HL-60/S4 treated with phorbol 12-myristate 13-acetate at 8.2 ng/mL for 4 days and 3 days (cell line): ENCODE measurements around the gene FADD.

Experiments used
- in situ Hi-C: fragments of 300-500 bp; cut with MboI; formaldehyde crosslinking; loops from 2 replicates; pipeline ENCODE4 v1.15.0; 2022; ENCODE audit warnings: low sequenced_read_pairs

The FADD gene, protein sequence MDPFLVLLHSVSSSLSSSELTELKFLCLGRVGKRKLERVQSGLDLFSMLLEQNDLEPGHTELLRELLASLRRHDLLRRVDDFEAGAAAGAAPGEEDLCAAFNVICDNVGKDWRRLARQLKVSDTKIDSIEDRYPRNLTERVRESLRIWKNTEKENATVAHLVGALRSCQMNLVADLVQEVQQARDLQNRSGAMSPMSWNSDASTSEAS

DNA sequence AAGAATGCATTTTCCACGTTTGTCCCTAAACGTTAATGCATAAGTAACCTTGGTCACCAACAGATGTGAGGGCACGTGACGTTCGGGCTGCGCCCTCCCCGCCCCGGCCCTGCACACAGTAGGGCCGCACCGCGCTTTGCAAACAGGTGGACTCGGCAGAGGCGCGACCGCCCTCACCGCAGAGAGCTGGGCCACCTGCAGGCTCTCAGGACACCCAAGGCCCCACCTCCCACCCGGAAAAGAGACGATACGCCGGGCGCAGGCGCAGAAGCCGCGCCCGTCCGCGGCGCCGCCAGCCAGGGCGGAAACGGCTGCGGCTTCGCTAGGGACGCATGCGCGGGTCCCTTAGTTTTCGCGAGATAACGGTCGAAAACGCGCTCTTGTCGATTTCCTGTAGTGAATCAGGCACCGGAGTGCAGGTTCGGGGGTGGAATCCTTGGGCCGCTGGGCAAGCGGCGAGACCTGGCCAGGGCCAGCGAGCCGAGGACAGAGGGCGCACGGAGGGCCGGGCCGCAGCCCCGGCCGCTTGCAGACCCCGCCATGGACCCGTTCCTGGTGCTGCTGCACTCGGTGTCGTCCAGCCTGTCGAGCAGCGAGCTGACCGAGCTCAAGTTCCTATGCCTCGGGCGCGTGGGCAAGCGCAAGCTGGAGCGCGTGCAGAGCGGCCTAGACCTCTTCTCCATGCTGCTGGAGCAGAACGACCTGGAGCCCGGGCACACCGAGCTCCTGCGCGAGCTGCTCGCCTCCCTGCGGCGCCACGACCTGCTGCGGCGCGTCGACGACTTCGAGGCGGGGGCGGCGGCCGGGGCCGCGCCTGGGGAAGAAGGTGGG lies at the start of gene FADD:
Gene FADD, plus strand, starts transcription at position 377 of the 831 bp plus-strand sequence. Its CDS starts 164 bp downstream, at position 541.
- in situ Hi-C loops = no loop called here

DNA sequence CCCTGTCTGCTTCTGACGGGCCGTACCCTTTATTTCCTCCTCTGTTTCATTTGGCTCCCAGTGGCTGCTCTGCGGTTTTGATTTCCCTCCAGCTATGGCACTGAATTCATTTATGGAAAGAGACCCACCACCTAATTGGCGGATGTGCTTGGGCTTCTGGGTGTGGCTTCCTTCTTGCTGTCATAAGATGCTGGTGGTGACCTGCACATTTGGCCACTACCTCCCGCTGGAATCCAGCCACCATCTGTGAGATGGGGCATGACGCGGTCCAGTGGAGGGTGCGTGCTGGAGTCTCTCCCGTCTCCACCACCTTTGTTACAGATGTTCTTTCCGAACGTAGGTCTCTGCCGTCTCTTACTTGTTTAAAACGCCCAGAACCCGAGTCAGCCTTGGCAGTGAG lies 47.7 kb upstream of the FADD start:
- in situ Hi-C loops = no loop called here

DNA sequence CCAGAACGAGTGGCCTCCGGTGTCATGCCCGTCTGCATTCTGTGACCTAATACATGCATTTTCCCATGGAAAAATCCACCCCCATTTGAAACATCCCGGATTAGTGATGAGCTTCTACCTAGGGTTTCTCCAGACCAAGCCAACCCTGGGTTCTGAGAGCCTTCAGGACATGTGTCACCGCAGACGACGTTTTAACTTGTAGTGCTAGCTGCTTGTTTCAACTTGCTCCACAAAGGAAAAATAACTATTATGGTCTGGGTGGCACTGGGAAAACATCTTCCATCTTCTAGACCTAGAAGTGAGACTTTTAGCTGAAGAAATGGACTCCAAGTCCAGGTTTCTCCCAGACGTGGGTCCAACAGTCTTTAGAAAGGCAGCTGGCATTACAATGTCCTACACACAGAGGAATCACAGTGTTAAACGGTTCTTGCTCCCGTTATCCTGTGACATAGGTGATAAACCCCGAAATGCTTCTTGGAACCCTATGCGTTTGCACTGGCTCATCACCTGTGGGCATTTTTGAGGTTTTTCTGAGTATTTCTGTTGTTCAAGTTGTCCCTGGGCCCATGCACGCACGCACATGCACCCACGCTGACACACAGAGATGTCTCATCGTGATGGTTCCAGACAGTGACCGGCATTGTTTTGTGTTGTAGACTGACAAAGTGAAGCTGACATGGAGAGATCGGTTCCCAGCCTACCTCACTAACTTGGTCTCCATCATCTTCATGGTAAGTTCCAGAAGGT lies 46.6 kb upstream of the FADD start:
- in situ Hi-C loops = no loop called here

DNA sequence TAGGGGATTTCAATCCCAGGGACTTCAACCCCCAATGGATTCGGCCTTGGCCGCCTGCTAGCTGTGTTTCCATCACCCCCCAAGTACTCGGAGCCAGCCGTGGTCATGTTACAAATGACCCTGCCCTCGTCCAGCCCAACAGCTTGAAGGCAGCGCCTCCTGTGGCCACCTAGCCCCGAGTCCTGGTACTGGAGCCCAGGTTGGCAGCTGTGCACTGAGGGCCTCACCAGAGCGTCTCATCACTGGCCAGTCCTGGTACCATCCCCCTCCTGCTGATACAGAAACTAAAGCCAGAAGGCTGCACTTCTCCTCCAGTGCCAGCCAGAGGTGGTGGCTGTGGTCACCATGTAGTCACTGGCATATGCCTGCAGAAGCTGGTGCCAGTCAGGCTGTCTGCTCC lies 44.9 kb upstream of the FADD start:
- in situ Hi-C loops = no loop called here

DNA sequence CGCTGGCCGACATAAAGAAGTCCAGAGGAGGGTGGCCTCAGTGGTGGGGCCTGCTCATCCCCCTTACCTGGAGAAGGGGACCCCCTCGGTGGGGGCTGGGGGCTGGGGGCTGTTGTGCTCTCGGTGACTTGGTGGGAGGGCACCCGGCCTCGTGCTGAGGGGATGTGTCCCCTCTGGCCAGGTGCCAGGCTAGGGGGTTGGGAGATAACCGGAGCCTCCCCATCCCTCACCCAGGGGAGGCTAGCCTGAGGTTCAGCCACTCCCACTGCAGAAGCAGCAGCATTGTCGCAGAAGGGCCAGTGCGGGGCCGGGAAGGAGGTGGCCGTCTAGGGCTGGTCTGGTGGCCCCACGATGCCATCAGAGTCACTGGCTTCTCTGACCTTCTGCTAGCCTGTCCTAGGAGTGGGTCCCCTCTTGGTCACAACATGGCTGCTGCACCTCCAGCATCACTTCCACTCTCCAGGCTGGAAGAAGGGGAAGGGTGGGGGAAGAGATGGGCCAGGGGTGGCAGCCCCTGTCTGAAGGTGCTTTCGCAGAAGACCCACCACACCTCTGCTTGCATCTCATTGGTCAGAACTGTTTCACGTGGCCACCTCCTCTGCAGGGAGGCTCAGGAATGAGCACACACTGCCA lies 44.2 kb upstream of the FADD start:
- in situ Hi-C loops = no loop called here

DNA sequence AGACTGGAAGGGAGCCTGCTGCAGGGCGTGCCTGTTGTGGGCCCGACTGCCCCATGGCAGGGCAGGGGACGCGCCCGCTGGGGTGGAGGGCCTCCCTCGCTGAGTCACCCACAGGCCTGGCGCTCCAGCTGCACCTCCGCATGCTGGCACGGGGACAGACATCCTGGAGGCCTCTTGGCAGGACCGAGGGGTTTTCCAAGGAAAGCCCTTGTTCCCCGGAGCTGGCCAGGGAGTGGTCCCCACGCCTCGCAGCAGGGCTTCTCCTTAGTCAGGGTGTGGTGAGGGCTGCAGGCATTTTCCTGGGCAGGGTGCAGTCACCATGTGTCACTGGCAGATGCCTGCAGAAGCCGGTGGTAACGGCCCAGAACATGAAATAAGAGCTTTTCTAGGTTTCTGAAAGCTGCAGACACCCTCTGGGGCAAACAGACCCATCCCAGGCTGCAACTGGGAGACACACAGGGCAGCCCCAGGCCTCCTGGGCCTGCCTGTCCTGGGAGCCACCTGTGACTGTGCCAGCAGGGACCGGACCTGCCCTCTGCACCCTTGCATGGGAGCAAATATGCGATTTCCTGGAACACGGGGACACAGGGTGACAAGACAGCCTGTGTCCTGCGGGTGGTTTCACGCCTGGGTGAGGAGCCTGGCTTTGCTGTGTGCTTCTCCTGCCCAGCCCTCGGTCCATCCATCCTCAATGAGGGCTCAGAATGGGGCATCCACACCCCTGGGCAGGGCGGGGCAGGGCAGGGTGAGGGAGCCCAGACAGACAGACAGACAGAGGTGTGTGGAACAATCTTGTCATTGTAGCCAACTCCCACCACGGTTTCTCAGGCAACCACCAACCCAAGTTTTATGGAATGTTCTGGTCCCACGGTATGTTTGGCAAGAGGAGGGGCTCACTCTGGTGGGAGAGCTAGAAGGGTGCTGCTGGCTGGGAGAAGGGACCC lies 43.2 kb upstream of the FADD start:
- in situ Hi-C loops = no loop called here

DNA sequence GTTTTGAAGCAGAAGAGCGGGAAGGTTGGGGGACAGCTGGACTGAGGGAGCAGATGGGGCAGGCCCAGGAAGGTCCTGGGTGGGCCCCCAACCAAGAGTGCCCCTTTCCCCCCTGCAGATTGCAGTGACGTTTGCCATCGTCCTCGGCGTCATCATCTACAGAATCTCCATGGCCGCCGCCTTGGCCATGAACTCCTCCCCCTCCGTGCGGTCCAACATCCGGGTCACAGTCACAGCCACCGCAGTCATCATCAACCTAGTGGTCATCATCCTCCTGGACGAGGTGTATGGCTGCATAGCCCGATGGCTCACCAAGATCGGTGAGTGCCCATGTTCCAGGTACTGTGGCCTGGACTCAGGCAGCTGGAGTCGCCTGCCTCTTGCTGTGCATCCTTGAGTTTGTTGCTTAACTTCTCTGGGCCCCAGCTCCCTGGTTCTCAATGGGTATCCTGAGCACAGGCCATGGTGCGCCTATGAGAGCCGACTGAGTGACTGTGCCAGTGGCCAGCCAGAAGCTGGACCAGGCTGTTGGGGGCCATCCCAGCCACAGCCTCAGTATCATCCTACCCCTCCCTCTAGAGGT lies 42.0 kb upstream of the FADD start:
- in situ Hi-C loops = no loop called here

DNA sequence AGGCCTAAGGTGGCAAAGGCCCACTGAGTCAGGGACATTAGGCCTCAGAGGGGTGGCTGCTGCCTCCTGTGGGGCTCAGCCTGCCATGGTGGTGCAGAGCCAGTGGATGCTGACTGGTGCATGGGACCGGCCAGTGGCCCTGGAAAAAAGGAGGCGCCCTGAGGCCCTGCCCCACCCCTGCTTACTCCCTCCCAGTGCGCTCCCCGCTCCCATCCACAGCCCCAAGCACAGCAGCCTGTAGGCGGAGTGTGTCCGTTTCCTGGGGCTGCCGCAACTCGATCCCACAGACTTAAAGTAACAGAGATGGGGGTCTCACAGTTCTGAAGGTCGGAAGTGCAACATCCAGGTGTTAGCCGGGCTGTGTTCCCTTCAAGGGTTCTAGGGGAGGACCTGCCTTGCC lies 38.4 kb upstream of the FADD start:
- in situ Hi-C loops = no loop called here

DNA sequence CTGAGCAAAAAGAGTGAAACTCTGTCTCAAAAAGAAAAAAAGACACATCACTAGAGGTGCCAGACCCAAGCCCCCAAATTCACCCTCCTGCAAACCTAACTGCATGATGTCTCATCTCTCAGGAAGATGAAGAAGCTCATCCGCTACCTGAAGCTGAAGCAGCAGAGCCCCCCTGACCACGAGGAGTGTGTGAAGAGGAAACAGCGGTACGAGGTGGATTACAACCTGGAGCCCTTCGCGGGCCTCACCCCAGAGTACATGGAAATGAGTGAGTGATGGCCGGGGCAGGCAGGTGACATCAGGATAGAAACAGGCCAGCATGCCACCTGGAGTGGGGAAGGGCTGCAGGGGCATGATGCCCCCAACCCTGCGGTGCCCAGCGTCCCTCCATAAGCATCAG lies 36.0 kb upstream of the FADD start:
- in situ Hi-C loops = no loop called here

DNA sequence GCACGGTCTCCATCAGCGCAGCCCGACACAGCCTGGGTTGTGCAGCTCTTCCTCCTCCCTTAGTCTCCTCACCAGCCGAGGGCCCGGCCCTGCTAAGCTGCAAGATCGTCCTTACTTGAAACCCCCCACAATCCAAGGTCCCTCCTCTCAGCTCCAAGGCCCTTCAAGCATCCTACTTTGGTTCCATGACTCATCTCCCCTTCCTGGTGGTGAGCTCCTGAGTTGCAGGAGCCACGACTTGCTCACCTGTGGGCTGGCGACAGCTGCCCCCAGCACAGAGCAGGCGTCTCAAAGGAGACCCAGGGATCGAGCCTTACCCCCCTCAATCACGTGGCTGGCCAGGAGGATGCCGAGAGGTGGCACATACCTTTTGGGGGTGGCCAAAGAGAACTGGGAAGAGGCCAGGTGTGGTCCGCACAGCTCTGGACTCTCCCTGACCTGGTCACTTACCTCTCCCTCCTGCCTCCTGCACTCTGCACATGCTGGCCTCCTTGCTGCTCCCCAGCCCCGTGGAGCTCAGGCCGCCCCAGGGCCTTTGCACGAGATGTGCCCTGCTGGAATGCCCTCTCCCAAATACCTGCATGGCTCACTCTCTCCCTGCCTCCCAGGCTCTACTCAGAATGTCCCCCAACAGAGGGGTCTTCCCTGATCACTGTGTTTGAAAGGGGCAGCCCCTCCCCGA lies 35.2 kb upstream of the FADD start:
- in situ Hi-C loops = no loop called here

DNA sequence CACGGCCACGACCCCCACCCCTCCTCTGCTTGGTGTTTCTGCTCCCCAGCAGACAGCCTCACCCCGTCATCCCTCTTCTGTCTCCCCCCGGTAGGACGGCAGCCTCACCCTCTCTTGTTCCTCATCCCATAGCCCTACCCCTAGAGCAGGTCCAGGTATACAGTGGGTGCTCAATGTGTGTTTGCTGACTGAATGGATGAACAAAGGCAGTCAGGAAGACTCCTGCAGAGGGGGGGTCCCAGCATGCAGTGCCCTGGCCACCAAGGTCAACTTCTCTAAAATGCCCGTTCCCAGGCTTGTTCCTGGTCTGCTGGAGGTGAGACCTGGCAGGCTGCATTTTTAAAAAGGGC lies 34.7 kb upstream of the FADD start:
- in situ Hi-C loops = no loop called here

DNA sequence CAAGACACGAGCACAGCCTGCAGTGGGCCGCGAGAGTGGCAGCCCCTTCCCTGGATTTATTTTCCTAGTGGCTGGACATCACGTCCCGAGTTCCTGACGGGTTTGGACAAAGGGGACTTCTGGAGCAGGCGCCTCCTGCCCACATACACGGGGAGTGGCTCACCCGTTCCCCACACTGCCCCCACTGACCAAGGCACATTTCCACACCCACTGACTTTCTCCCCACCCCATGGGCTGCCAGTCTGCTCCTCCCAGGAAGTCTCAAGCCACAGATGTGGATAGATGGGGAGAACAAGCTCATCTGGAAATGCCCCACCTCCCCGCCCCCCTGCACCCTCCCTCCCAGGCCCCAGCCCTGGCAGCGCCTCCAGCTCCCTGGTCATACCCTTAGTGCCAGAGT lies 34.0 kb upstream of the FADD start:
- in situ Hi-C loops = no loop called here

DNA sequence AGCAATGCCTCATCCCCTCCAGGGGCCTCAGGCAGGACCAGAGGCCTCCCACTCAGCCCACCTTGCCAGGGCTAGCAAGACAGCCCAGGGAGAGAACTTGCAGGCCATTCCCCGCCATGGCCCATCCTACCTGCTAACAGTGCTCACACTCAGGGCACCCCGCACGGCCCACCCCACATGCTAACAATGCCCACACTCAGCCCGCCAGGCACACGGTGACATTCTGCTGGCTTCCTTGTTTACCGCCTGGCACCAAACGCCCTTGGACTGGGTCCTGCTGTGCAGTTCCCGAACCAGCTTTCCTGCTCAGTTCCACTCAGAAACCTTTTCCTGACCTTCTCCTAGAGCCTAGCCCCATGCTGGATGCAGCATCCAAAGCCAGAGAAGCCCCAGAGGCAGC lies 33.5 kb upstream of the FADD start:
- in situ Hi-C loops = no loop called here

DNA sequence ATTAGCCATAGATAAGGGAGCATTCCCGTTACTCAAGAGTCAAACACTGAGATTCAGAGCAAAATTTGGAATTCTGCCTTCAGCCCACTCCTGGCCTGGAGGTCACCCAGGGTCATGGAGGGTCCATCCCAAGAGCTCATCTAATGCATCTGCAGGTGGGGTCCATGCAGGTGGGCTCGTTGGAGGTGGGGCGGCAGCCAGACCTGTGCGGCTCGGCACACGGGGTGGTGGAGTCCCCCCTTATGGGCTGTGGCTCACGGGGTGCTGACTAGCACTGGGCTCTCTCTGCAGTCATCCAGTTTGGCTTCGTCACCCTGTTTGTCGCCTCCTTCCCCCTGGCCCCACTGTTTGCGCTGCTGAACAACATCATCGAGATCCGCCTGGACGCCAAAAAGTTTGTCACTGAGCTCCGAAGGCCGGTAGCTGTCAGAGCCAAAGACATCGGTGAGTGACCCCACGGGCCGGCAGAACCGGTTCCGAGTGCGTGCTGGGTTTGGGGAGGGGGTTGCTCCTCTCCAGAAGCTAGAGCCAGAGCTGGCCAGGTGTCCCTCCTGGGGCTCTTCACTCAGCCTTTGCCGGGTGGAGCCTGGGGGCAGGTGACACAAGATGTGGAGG lies 32.4 kb upstream of the FADD start:
- in situ Hi-C loops = no loop called here

DNA sequence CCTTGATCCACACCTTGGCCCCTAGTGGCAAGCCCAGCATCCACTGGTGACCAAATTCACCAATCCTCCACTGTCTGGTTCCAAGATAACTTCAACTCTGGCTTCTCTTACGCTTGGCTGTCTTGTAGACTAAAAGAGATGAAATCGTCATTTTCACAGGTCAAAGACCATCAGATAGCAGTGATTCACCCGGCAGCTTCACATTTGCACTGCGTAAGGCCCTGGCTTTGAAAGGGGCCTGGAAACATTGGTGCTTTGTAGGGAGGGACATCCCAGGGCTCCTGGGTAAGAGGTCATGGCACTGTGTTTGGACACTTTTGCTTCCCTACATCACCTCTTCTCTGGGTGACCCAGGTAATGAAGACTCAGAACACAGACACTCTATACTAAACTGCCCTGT lies 30.1 kb upstream of the FADD start:
- in situ Hi-C loops = no loop called here

DNA sequence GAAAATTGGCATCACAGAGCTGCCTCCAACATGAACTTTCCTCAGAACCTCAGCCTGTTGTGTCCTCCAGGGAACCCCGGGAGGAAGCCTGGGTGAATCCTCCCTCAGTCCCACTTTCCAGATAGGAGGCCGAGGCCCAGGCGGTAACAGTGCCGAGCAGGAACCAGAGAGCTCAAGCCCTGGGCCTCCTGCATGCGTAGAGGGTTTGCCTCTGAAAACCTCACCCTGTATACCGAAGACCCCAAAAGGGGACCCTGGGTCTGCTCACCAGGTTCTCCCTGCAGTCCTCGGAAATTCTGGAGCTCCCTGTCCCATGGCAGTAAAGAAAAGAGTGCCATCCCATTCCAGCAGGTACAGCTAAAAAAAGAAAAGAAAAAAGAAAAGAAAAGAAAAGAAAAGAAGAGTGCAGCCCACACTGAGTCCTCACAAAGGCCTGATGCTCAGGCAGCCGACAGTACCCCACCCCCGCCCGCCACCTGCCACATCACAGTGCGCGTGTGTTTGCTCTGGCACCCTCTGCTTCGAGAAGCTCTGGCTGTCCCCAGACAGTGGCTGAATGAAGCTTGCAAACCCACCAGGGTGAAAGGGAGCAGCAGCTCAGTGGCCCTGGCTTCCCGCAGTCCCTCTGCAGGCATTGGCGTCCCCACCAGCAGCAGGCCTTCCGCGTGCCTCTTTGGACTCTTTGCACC lies 28.4 kb upstream of the FADD start:
- in situ Hi-C loops = loop anchor here (25.0 kb wide), 1 partner anchor 487 kb away; the partner anchor contains the start of gene LTO1

DNA sequence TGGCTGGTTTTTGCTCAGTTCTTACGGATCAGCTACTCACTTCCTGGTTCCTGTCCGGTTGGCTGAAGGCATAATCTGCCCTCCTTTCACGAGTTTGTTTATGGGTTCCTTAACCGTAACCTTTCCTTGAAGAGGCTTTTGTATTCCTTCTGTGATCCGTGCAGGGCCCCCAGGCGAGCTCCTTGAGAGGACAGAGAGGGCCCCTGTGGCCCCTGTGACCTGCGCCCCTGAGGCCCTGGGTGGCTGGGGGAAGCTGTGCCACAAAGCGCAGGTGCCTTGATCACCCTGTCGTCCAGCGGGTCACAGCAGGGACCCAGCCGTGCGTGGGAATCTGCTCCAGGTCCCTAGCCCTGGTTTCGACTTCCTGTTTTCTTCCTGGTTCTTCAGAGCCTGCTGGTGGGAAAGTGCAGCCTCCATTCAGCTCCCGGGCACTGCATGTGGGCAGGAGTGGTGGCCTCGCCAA lies 27.8 kb upstream of the FADD start:
- in situ Hi-C loops = loop anchor here (25.0 kb wide), 1 partner anchor 488 kb away; the partner anchor contains the start of gene LTO1
